GM12873 (cell line): ENCODE data around the gene ATP2A3.

Experiments
- TF ChIP-seq, protein P1 (sequence below): IDR thresholded peaks from 2 replicates; pipeline ENCODE4 v1.5.1; 2012; ENCODE audit warnings: low read depth, mild to moderate bottlenecking, moderate library complexity, low read length, control low read depth; ENCODE audit not compliant: insufficient read depth; ENCODE audit errors: missing control alignments

The ATP2A3 gene

DNA sequence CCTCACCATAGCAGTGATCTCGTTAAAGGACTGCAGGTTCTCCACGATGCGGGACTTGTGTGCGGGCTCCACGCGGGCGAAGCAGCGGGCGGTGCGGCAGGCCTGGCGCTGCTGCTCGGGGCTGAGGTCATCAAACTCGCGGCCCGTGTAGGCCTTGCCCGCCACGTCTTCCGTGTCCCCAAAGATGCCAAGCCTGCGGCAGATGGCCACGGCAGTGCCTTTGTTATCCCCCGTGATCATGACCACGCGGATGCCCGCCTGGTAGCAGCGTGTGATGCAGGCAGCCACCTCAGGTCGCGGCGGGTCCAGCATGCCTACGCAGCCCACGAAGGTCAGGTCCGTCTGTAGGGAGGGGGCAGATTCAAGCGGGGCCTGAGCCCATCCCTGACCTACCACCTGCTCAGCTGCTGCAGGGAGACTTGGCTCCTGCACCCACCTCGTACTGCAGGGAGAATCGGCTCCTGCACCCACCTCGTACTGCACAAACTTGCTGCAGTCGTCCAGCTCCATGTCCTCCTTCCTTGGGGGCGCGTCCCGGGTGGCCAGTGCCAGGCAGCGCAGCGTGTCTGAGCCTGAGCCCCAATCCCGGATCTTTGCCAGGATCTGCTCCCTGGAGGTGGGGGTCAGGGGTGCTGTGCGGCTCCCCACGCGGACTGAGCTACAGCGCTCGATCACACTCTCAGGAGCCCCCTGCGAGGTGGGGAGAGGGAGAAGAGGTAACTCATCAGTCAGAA is 23.1 kb downstream of the ATP2A3 start:
- TF ChIP-seq, protein P1, sequence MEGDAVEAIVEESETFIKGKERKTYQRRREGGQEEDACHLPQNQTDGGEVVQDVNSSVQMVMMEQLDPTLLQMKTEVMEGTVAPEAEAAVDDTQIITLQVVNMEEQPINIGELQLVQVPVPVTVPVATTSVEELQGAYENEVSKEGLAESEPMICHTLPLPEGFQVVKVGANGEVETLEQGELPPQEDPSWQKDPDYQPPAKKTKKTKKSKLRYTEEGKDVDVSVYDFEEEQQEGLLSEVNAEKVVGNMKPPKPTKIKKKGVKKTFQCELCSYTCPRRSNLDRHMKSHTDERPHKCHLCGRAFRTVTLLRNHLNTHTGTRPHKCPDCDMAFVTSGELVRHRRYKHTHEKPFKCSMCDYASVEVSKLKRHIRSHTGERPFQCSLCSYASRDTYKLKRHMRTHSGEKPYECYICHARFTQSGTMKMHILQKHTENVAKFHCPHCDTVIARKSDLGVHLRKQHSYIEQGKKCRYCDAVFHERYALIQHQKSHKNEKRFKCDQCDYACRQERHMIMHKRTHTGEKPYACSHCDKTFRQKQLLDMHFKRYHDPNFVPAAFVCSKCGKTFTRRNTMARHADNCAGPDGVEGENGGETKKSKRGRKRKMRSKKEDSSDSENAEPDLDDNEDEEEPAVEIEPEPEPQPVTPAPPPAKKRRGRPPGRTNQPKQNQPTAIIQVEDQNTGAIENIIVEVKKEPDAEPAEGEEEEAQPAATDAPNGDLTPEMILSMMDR: no peak

DNA sequence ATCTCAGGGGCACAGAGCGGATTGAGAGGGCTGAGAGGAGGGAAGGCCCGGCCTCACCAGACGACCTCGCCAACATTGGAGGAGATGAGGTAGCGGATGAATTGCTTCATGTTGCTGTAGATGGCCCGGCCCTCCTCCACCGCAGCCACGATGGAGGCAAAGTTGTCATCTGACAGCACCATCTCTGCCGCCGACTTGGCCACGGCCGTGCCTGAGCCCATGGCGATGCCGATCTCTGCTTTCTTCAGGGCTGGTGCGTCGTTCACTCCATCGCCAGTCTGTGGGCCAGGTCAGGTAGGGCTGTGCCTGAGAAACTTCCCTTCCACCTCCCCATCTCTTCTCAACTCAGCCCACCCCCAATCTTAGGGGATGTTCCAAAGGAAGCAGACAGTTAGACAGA is 26.9 kb downstream of the ATP2A3 start:
- TF ChIP-seq, protein P1: no peak

DNA sequence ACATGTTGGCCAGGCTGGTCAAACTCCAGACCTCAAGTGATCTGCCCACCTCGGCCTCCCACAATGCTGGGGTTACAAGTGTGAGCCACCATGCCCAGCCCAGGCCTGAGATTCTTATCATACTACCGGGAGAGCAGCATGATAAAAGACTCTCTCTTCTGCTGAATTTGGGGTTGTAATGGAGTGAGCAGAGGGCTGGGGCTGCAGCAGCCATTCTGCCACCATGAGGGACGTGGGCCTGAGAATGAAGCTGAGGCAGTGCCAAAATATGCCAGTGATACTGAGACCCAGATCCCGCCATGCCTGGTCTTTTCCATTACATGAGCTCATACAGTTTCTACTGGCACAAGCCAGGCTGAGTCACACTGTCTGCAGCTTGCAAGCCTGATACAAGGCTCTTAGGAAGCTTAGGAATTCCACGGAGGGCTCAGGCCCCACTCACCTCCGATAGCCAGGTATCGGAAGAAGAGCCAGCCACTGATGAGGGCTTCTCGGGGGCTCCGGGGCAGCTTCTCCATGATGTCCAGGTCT is 28.3 kb downstream of the ATP2A3 start:
- TF ChIP-seq, protein P1: no peak

DNA sequence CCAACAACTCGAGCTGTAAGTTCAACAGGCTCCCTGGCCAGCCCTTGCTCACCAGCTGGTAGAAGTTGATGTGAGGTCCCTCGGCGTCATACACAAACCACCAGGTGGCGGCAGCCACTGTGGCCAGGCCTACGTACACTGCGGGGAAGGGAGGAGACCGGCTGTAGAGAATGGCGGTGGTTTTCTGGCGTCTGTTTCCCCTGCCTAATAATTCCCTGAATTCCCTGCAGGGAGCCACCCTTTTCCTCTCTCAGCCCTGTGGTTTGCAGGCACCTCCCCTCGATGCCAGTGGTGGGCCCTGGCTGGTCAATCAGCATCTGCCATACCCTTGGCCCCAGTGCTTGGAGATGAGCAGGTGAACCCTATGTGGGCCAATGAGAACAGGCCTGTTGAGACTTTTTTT is 29.1 kb downstream of the ATP2A3 start:
- TF ChIP-seq, protein P1: peak; percentile 71

DNA sequence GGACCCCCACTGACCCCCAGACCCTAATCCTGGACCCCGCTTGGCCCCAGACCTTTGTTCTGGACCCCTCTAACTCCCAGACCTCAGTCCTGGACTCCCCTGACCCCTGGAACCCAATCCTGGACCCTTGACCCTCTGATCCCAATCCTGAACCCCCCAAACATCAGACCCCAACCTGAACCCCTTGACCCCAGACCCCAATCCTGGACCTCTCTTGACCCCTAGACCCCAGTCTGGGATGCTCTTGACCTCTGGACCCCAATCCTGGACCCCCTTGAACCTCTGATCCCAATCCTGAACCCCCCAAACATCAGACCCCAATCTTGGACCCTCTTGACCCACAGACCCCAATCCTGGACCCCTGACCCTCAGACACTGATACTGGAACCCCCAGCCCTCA is 34.5 kb downstream of the ATP2A3 start:
- TF ChIP-seq, protein P1: no peak

DNA sequence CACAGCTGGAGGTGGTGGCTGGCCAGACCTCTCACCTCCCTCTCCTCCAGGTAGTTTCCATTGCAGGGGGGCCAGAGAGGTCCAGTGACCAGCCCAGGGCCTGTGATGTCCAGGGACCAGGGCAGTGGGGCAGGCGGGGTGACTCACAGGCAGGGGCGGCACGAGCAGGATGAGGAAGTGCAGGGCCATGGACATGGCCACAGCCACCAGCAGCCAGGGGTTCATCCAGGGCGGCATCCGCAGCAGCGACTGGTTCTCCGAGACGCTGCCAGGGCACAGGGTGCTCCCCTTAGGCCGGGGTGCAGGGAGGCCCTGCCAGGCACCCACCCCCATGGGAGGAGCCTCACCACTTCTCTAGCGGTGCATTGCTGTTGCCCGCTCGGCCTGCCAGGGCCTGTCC is 35.1 kb downstream of the ATP2A3 start:
- TF ChIP-seq, protein P1: no peak

DNA sequence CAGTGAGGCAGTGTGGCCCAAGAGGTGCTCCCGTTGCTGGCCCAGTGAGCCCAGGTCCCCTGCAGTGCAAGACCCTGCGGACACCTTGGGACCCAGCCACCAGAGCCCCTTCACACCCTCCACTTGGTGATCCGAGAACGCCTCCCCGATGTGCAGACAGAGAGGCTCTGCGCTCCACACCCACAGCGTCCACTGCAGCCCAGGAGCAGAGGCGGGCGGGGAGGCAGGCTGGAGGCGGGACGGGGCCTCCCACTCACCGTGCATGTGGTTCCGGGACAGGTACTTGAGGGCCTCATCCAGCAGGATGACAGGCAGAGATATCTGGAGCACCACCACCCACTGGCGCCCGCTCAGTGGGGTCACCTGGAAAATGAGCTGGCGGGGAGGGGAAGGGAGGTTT is 35.8 kb downstream of the ATP2A3 start:
- TF ChIP-seq, protein P1: no peak
